H9 (cell line): ENCODE measurements around the gene EZH2. TPM values are rescaled to one million over a fixed set of nuclear protein-coding genes. Genes with fewer than 3 reads are reported as not detected.

Experiments used
- DNase-seq: peaks from one replicate; pipeline ENCODE4 v3.0.0-alpha.2; 2017
- H2AFZ ChIP-seq: one replicate; pipeline ENCODE4 v1.6.1; 2013; ENCODE audit warnings: mild to moderate bottlenecking, low read length, control low read depth, moderate library complexity
- H2AK5ac ChIP-seq: 2 replicates; pipeline ENCODE4 v1.6.1; 2013; ENCODE audit warnings: low read length, control low read depth, mixed read lengths; ENCODE audit not compliant: insufficient read length
- H2BK120ac ChIP-seq: one replicate; pipeline ENCODE4 v1.6.1; 2013; ENCODE audit warnings: low read depth, mild to moderate bottlenecking, low read length, control low read depth, inconsistent platforms; ENCODE audit not compliant: poor library complexity, severe bottlenecking
- H2BK12ac ChIP-seq: 2 replicates; pipeline ENCODE4 v1.6.1; 2013; ENCODE audit warnings: low read length, control low read depth, mixed read lengths, low read depth; ENCODE audit not compliant: insufficient read length
- H2BK15ac ChIP-seq: 2 replicates; pipeline ENCODE4 v1.6.1; 2013; ENCODE audit warnings: low read depth, low read length, control low read depth
- H2BK20ac ChIP-seq: one replicate; pipeline ENCODE4 v1.6.1; 2013; ENCODE audit warnings: low read depth, mild to moderate bottlenecking, low read length, control low read depth, inconsistent platforms; ENCODE audit not compliant: poor library complexity, severe bottlenecking
- H2BK5ac ChIP-seq: 2 replicates; pipeline ENCODE4 v1.6.1; 2013; ENCODE audit warnings: low read length, control low read depth, mixed read lengths; ENCODE audit not compliant: insufficient read length
- H3K14ac ChIP-seq: 2 replicates; pipeline ENCODE4 v1.6.1; 2013; ENCODE audit warnings: low read length, control low read depth; ENCODE audit not compliant: insufficient read depth
- H3K18ac ChIP-seq: 2 replicates; pipeline ENCODE4 v1.6.1; 2013; ENCODE audit warnings: low read depth, mild to moderate bottlenecking, mixed read lengths, low read length, control low read depth; ENCODE audit not compliant: insufficient read length
- H3K23ac ChIP-seq: 2 replicates; pipeline ENCODE4 v1.6.1; 2013; ENCODE audit warnings: low read length, control low read depth, mixed read lengths, low read depth; ENCODE audit not compliant: insufficient read length
- H3K23me2 ChIP-seq: 2 replicates; pipeline ENCODE4 v1.6.1; 2013; ENCODE audit warnings: low read depth, mild to moderate bottlenecking, mixed read lengths, low read length, control low read depth; ENCODE audit not compliant: insufficient read length, poor library complexity, severe bottlenecking
- H3K27ac ChIP-seq: 2 replicates; pipeline ENCODE4 v1.5.1; 2013; ENCODE audit warnings: low read length, control low read depth, mixed read lengths, low read depth; ENCODE audit not compliant: insufficient read length
- H3K27me3 ChIP-seq: 2 replicates; pipeline ENCODE4 v1.6.1; 2013; ENCODE audit warnings: low read length, control low read depth, inconsistent platforms; ENCODE audit not compliant: insufficient read depth
- H3K4ac ChIP-seq: 2 replicates; pipeline ENCODE4 v1.6.1; 2013; ENCODE audit warnings: low read depth, mild to moderate bottlenecking, control low read depth, inconsistent platforms, low read length, moderate library complexity
- H3K4me1 ChIP-seq: 2 replicates; pipeline ENCODE4 v1.6.1; 2013; ENCODE audit warnings: low read length, control low read depth, inconsistent platforms; ENCODE audit not compliant: insufficient read depth
- H3K4me2 ChIP-seq: 2 replicates; pipeline ENCODE4 v1.6.1; 2013; ENCODE audit warnings: low read length, control low read depth, mixed read lengths; ENCODE audit not compliant: insufficient read length, insufficient read depth
- H3K56ac ChIP-seq: 2 replicates; pipeline ENCODE4 v1.6.1; 2013; ENCODE audit warnings: low read depth, mild to moderate bottlenecking, mixed read lengths, low read length, control low read depth; ENCODE audit not compliant: insufficient read length
- H3K79me1 ChIP-seq: 2 replicates; pipeline ENCODE4 v1.6.1; 2013; ENCODE audit warnings: low read depth, mild to moderate bottlenecking, moderate library complexity, low read length, control low read depth, inconsistent platforms; ENCODE audit not compliant: insufficient read depth, poor library complexity, severe bottlenecking
- H3K79me2 ChIP-seq: 2 replicates; pipeline ENCODE4 v1.6.1; 2013; ENCODE audit warnings: low read length, control low read depth, inconsistent platforms; ENCODE audit not compliant: insufficient read depth
- H3K9ac ChIP-seq: 2 replicates; pipeline ENCODE4 v1.6.1; 2013; ENCODE audit warnings: low read length, control low read depth, mixed read lengths; ENCODE audit not compliant: insufficient read length; ENCODE audit errors: extremely low read depth
- H3K9me3 ChIP-seq: one replicate; pipeline ENCODE4 v1.6.1; 2013; ENCODE audit warnings: low read depth, low read length, inconsistent platforms; ENCODE audit not compliant: control insufficient read depth
- H3T11ph ChIP-seq: one replicate; pipeline ENCODE4 v1.6.1; 2013; ENCODE audit warnings: mild to moderate bottlenecking, low read length, control low read depth, inconsistent platforms
- H4K20me1 ChIP-seq: one replicate; pipeline ENCODE4 v1.6.1; 2013; ENCODE audit not compliant: control insufficient read depth, insufficient read length, insufficient read depth
- H4K5ac ChIP-seq: 2 replicates; pipeline ENCODE4 v1.6.1; 2013; ENCODE audit warnings: low read depth, mild to moderate bottlenecking, mixed read lengths, low read length, control low read depth; ENCODE audit not compliant: insufficient read length
- H4K8ac ChIP-seq: replicated peaks from 2 replicates; pipeline ENCODE4 v1.6.1; 2013; ENCODE audit warnings: low read length, control low read depth, mixed read lengths, low read depth; ENCODE audit not compliant: insufficient read length
- H4K91ac ChIP-seq: 2 replicates; pipeline ENCODE4 v1.6.1; 2013; ENCODE audit warnings: low read depth, mild to moderate bottlenecking, moderate library complexity, mixed read lengths, low read length, control low read depth; ENCODE audit not compliant: insufficient read length
- H3K27ac Mint-ChIP-seq, 3 experiments: 2 replicates in 2 of 3; 3 replicates in 1 of 3; pipeline ENCODE4 v1.8.0; 2020 to 2021; ENCODE audit warnings: mixed read lengths in 3 of 3, mild to moderate bottlenecking in 1 of 3, moderate library complexity in 1 of 3
- H3K27me3 Mint-ChIP-seq: 2 replicates; pipeline ENCODE4 v1.8.0; 2021; ENCODE audit warnings: low read depth, mild to moderate bottlenecking, moderate library complexity, mixed read lengths
- H3K36me3 Mint-ChIP-seq, 3 experiments: 2 replicates in 2 of 3; 3 replicates in 1 of 3; pipeline ENCODE4 v1.8.0; 2020 to 2021; ENCODE audit warnings: low read depth in 3 of 3, mixed read lengths in 3 of 3; ENCODE audit not compliant: insufficient read depth in 1 of 3
- H3K4me1 Mint-ChIP-seq, 2 experiments: 2 replicates each; pipeline ENCODE4 v1.8.0; 2020; ENCODE audit warnings: mixed read lengths in 2 of 2
- H3K4me3 Mint-ChIP-seq, 2 experiments: 2 replicates in 1 of 2; 3 replicates in 1 of 2; pipeline ENCODE4 v1.8.0; 2020 to 2021; ENCODE audit warnings: mild to moderate bottlenecking in 2 of 2, mixed read lengths in 2 of 2, moderate library complexity in 1 of 2
- H3K9me3 Mint-ChIP-seq, 2 experiments: 2 replicates in 1 of 2; 3 replicates in 1 of 2; pipeline ENCODE4 v1.8.0; 2020; ENCODE audit warnings: mild to moderate bottlenecking in 2 of 2, mixed read lengths in 2 of 2, moderate library complexity in 1 of 2
- CTCF ChIP-seq: fragments of 200-600 bp; sonication (generic); conservative IDR thresholded peaks from 3 replicates; pipeline ENCODE4 v1.8.0; 2021; ENCODE audit warnings: antibody characterized with exemption, mild to moderate bottlenecking
- WGBS: extraction: QIAGEN DNeasy Blood & Tissue Kit; methylation state at CpG from one replicate; pipeline ENCODE4 v1.1.7; 2013; ENCODE audit warnings: missing lambda C conversion rate, low lambda C conversion rate, mixed read lengths; ENCODE audit not compliant: insufficient read length; ENCODE audit errors: extremely low coverage; 5-methylcytosine and 5-hydroxymethylcytosine counted together
- total RNA-seq: library from RNA; stranded (reverse); gene quantifications from 2 replicates; pipeline ENCODE4 v1.2.1, GENCODE V29; 2021

EZH2 gene
- total RNA-seq, 1 experiment from 2014 or later = 41.3 TPM

- peaks cover 0 to 5% (median 0%) of the 10 kb centered on the region in 3 experiments; a peak in 1 of 7 replicates for H3K36me3 Mint-ChIP-seq
- WGBS = no CpG with 5 or more reads among the region's 9 CpGs
Measured at GRCh38 chr7:148925836-148926235, 41.7 kb upstream of the EZH2 start.

More at GRCh38 chr7:148925836-148926235, 41.7 kb upstream of the EZH2 start:
- Histone ChIP-seq H3K79me1 (no peaks in the 10 kb centered on the region), H3K79me2 (no peaks in the 10 kb centered on the region), H3K23me2 (no peaks in the 10 kb centered on the region), H2BK20ac (no peak overlapping the region), H2BK120ac (no peak overlapping the region), H2BK15ac (no peak overlapping the region), H3K4me2 (no peak overlapping the region), H3K27me3 (no peaks in the 10 kb centered on the region), H2AFZ (no peak overlapping the region), H3K4ac (no peak overlapping the region), H3K27ac (no peak overlapping the region), H3K23ac (no peak overlapping the region), H3K14ac (no peak overlapping the region), H3K18ac (no peak overlapping the region), H3K56ac (no peak overlapping the region), H4K20me1 (no peaks in the 10 kb centered on the region), H4K91ac (no peak overlapping the region), H2AK5ac (no peak overlapping the region), H3T11ph (no peak overlapping the region), H4K5ac (no peak overlapping the region), H4K8ac (no peak overlapping the region), H2BK5ac (no peak overlapping the region), H2BK12ac (no peak overlapping the region), H3K9me3 (no peaks in the 10 kb centered on the region), H3K9ac (no peak overlapping the region), H3K4me1 (no peaks in the 10 kb centered on the region; the same call in 1 of the 2 replicates)
- Mint-ChIP-seq H3K27ac (no peak overlapping the region), H3K4me1 (peaks cover 0 to 7% of the 10 kb centered on the region in 2 experiments; a peak in 2 of 4 replicates), H3K4me3 (no peak overlapping the region), H3K9me3 (no peaks in the 10 kb centered on the region), H3K27me3 (no peaks in the 10 kb centered on the region; the same call in 1 of the 2 replicates)
- no peak for TF ChIP-seq CTCF
- DNase-seq = no peak
